Endothelial cell of umbilical vein (primary cell): ENCODE measurements around the gene ATF6B. TPM values are rescaled to one million over a fixed set of nuclear protein-coding genes. Genes with fewer than 3 reads are reported as not detected.

Experiments used
- BruUV-seq: library from RNA; stranded (reverse); fragments of 400-500 nt; replicated peaks from 2 replicates; lab custom pipeline; 2021; lab: Mats Ljungman, UMichigan
- CTCF ChIA-PET: fragments of 300-600, 350-600 bp; sonication (Branson Sonifier 250); formaldehyde crosslinking; loops from one replicate; lab custom pipeline; 2021; ENCODE audit warnings: antibody characterized with exemption, inconsistent platforms; lab: Charles Lee
- POLR2A ChIA-PET: fragments of 300-600, 350-600 bp; sonication (Branson Sonifier 250); formaldehyde crosslinking; loops from one replicate; lab custom pipeline; 2021; ENCODE audit warnings: antibody characterized with exemption, inconsistent platforms; lab: Charles Lee
- DNase-seq: peaks from one replicate; pipeline ENCODE4 v3.0.0-alpha.2; 2011; ENCODE audit warnings: low read depth, low spot score
- FAIRE-seq: peaks from 2 replicates; lab custom pipeline; 2011; peaks lifted over from hg19 to GRCh38; lab: Jason Lieb, UNC
- H2AFZ ChIP-seq: 2 replicates; pipeline ENCODE4 v1.6.0; 2012; ENCODE audit warnings: low read depth, low read length, control low read depth, inconsistent platforms
- H3K27ac ChIP-seq: 2 replicates; pipeline ENCODE4 v1.5.1; 2011; ENCODE audit warnings: low read depth, mild to moderate bottlenecking, control low read depth, low read length, moderate library complexity; ENCODE audit not compliant: insufficient read depth
- H3K27me3 ChIP-seq, 2 experiments: 2 replicates each; pipeline versions ENCODE4 v1.6.0 to v1.6.1; 2011; ENCODE audit warnings: low read length in 2 of 2, mixed read lengths in 1 of 2; ENCODE audit not compliant: control insufficient read depth in 2 of 2, insufficient read depth in 2 of 2
- H3K36me3 ChIP-seq, 2 experiments: 2 replicates in 1 of 2; 3 replicates in 1 of 2; pipeline ENCODE4 v1.5.1; 2011; ENCODE audit warnings: low read length in 2 of 2, mild to moderate bottlenecking in 1 of 2, moderate library complexity in 1 of 2; ENCODE audit not compliant: control insufficient read depth in 2 of 2, insufficient read depth in 2 of 2; ENCODE audit errors: extremely low read depth in 1 of 2
- H3K4me1 ChIP-seq: 3 replicates; pipeline ENCODE4 v1.5.1; 2011; ENCODE audit warnings: mild to moderate bottlenecking, low read length; ENCODE audit not compliant: control insufficient read depth, insufficient read depth; ENCODE audit errors: extremely low read depth
- H3K4me2 ChIP-seq: 2 replicates; pipeline ENCODE4 v1.6.1; 2011; ENCODE audit warnings: low read length, control low read depth, mixed read lengths; ENCODE audit not compliant: insufficient read depth
- H3K4me3 ChIP-seq, 3 experiments: fragments of 200-600 bp in 1 of 3; sonication (generic), shearing (Covaris generic) in 1 of 3; replicated peaks in 1 of 3; 2 replicates each; pipeline ENCODE4 v1.5.1; 2011 to 2016; ENCODE audit warnings: control low read depth in 3 of 3, low read length in 3 of 3, mild to moderate bottlenecking in 2 of 3, inconsistent platforms in 1 of 3, low read depth in 1 of 3, moderate library complexity in 1 of 3; ENCODE audit not compliant: insufficient read depth in 1 of 3
- H3K79me2 ChIP-seq: 2 replicates; pipeline ENCODE4 v1.6.0; 2012; ENCODE audit warnings: low read length, inconsistent platforms; ENCODE audit not compliant: control insufficient read depth, insufficient read depth
- H3K9ac ChIP-seq: replicated peaks from 2 replicates; pipeline ENCODE3; 2011; ENCODE audit warnings: low read length, control low read depth; ENCODE audit not compliant: insufficient read depth; ENCODE audit errors: extremely low read depth
- H3K9me1 ChIP-seq: replicated peaks from 3 replicates; pipeline ENCODE4 v1.6.0; 2011; ENCODE audit warnings: mild to moderate bottlenecking, low read length; ENCODE audit not compliant: control insufficient read depth, insufficient read depth; ENCODE audit errors: extremely low read depth
- H3K9me3 ChIP-seq: replicated peaks from 2 replicates; pipeline ENCODE4 v1.5.1; 2012; ENCODE audit warnings: low read length, inconsistent platforms; ENCODE audit not compliant: control insufficient read depth, insufficient read depth
- H4K20me1 ChIP-seq: replicated peaks from 2 replicates; pipeline ENCODE3; 2011; ENCODE audit warnings: mild to moderate bottlenecking, low read length; ENCODE audit not compliant: control insufficient read depth, insufficient read depth; ENCODE audit errors: extremely low read depth
- EZH2 ChIP-seq: IDR thresholded peaks from 2 replicates; pipeline ENCODE4 v1.6.1; 2012; ENCODE audit warnings: borderline replicate concordance, low read depth, mild to moderate bottlenecking, moderate library complexity, low read length, inconsistent platforms; ENCODE audit not compliant: severe bottlenecking
- FOS ChIP-seq: IDR thresholded peaks from 2 replicates; pipeline ENCODE4 v1.6.1; 2011; ENCODE audit warnings: mild to moderate bottlenecking, low read length, moderate library complexity, borderline replicate concordance; ENCODE audit not compliant: insufficient read depth
- GATA2 ChIP-seq: IDR thresholded peaks from 2 replicates; pipeline ENCODE4 v1.7.0; 2011; ENCODE audit warnings: low read depth, mild to moderate bottlenecking, moderate library complexity, mixed read lengths, low read length; ENCODE audit not compliant: insufficient read length, insufficient read depth
- JUN ChIP-seq: IDR thresholded peaks from 2 replicates; pipeline ENCODE4 v1.6.1; 2011; ENCODE audit warnings: borderline replicate concordance, low read depth; ENCODE audit not compliant: insufficient read length, insufficient read depth
- MYC ChIP-seq: IDR thresholded peaks from one replicate; pipeline ENCODE4 v1.6.1; 2011; ENCODE audit warnings: mild to moderate bottlenecking, low read depth, low read length
- POLR2A ChIP-seq: IDR thresholded peaks from 2 replicates; pipeline ENCODE4 v1.6.1; 2012; ENCODE audit warnings: low read depth, mild to moderate bottlenecking, control low read depth, low read length
- POLR2AphosphoS5 ChIP-seq: IDR thresholded peaks from 2 replicates; pipeline ENCODE4 v1.6.1; 2012; ENCODE audit warnings: low read depth, mild to moderate bottlenecking, control low read depth, low read length, moderate library complexity; ENCODE audit not compliant: insufficient read depth
- dilution Hi-C: fragments of 300-500 bp; cut with MboI; formaldehyde crosslinking; loops from one replicate; pipeline ENCODE4 v1.15.0; 2019; ENCODE audit warnings: low sequenced_read_pairs; ENCODE audit not compliant: extremely low pct_ligation_motif_present
- intact Hi-C: fragments of 100-400 bp; cut with micrococcal nuclease; formaldehyde crosslinking; loops from one replicate; pipeline ENCODE4 v1.10.0; 2022
- polyA plus RNA-seq, 4 experiments: library from polyadenylated mRNA; depleted of rRNA in 3 of 4; stranded (reverse) in 3 of 4; unstranded in 1 of 4; fragments of >200 nt; gene quantifications; 2 replicates each; pipeline versions ENCODE4 v1.2.1 to v1.2.3, GENCODE V29; 2011 to 2012; ENCODE audit warnings: missing spikeins in 1 of 4
- total RNA-seq: library from RNA; stranded (reverse); gene quantifications from 2 replicates; pipeline ENCODE4 v1.2.3, GENCODE V29; 2021
- TF ChIP-seq, protein P1 (sequence below): IDR thresholded peaks from 2 replicates; pipeline ENCODE4 v1.6.1; 2011; ENCODE audit not compliant: insufficient read depth, insufficient read length
- TF ChIP-seq, protein P2 (sequence below), 2 donors: IDR thresholded peaks; 1 replicate in 1 of 2; 2 replicates in 1 of 2; pipeline ENCODE4 v1.5.1; 2011; ENCODE audit warnings: low read length in 2 of 2, mild to moderate bottlenecking in 2 of 2, moderate library complexity in 2 of 2, control low read depth in 1 of 2, inconsistent platforms in 1 of 2, low read depth in 1 of 2; ENCODE audit not compliant: insufficient read depth in 1 of 2; ENCODE audit errors: extremely low read depth in 1 of 2

Gene ATF6B
- total and polyA plus RNA-seq, 2 donors (not counting 3 experiments of a cell fraction or from before 2014, with no cell fraction given): 106 to 115 TPM

DNA sequence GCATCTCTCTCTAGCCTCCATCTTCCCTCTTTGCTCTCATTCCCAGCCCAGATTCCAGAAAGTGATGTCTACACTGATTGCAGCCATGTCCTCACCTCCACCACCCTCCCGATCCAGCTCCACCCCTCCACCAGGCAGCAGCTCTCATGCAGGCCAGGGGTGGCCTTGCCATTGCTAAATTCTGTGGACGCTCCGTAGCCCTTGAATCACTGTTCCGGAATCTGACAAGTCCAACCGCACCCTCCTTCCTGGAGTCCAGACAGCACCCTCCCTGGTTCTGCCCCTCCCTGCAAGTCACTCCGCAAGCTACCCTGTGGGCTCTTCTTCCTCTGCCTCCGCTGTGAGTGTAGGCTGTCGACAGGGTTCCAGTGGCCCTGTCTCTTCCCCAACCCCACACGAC is 45.1 kb downstream of the ATF6B start:
- Histone ChIP-seq H3K27ac (no peak overlapping the region), H3K27me3 (peaks cover 4 to 8% of the 10 kb centered on the region in 2 experiments), H3K9me3 (no peaks in the 10 kb centered on the region), H3K4me2 (no peak overlapping the region), H3K4me1 (no peaks in the 10 kb centered on the region), H3K9me1 (no peaks in the 10 kb centered on the region), H2AFZ (no peak overlapping the region), H4K20me1 (no peaks in the 10 kb centered on the region), H3K79me2 (no peaks in the 10 kb centered on the region), H3K4me3 (no peak overlapping the region), H3K9ac (no peak overlapping the region), H3K36me3 (no peaks in the 10 kb centered on the region)
- intact Hi-C loops: no loop called here
- POLR2A ChIA-PET: no interaction called here
- DNase-seq (no peak), FAIRE-seq (no peak)
- CTCF ChIA-PET: interaction anchor here (1.2 to 1.3 kb wide), 2 partner anchors 10 to 11 kb away, joined by 3 to 4 read pairs; no protein-coding TSS in a partner anchor
- BruUV-seq: no TSS peak
- TF ChIP-seq EZH2 (no peak), GATA2 (no peak), FOS (no peak), POLR2AphosphoS5 (no peak), POLR2A (no peak), JUN (no peak), MYC (no peak)
- TF ChIP-seq, protein P1, sequence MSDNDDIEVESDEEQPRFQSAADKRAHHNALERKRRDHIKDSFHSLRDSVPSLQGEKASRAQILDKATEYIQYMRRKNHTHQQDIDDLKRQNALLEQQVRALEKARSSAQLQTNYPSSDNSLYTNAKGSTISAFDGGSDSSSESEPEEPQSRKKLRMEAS: no peak
- TF ChIP-seq, protein P2, sequence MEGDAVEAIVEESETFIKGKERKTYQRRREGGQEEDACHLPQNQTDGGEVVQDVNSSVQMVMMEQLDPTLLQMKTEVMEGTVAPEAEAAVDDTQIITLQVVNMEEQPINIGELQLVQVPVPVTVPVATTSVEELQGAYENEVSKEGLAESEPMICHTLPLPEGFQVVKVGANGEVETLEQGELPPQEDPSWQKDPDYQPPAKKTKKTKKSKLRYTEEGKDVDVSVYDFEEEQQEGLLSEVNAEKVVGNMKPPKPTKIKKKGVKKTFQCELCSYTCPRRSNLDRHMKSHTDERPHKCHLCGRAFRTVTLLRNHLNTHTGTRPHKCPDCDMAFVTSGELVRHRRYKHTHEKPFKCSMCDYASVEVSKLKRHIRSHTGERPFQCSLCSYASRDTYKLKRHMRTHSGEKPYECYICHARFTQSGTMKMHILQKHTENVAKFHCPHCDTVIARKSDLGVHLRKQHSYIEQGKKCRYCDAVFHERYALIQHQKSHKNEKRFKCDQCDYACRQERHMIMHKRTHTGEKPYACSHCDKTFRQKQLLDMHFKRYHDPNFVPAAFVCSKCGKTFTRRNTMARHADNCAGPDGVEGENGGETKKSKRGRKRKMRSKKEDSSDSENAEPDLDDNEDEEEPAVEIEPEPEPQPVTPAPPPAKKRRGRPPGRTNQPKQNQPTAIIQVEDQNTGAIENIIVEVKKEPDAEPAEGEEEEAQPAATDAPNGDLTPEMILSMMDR (IDR thresholded peaks at IDR 0.05; ENCODE audit: extremely low read depth in 1 of 2, insufficient read depth in 1 of 2, low read depth in 1 of 2, low read length in 2 of 2): no peak
- dilution Hi-C loops: no loop called here
